ENCODE results near the gene MZT2B. TPM values are rescaled to one million over a fixed set of nuclear protein-coding genes. Genes with fewer than 3 reads are reported as not detected.
"Not testable (repeated sequence)": the region's sequence is repeated elsewhere in the genome, so short reads cannot be mapped to it uniquely, and the experiment has no call there.

Gene MZT2B, protein sequence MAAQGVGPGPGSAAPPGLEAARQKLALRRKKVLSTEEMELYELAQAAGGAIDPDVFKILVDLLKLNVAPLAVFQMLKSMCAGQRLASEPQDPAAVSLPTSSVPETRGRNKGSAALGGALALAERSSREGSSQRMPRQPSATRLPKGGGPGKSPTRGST
- total RNA-seq: 100 to 1,000 TPM; 101 to 152 (median 133) TPM
- 95.6 TPM for total RNA-seq (2013)

- peak; percentile 90 to 93 for DNase-seq
- H3K27me3 Mint-ChIP-seq (ENCODE audit: low read depth in 2 of 2); H3K9me3 ChIP-seq (ENCODE audit: control insufficient read depth, insufficient read depth, low read length); H3K27me3 ChIP-seq (ENCODE audit: control insufficient read depth, insufficient read depth, low read length); H3K36me3 ChIP-seq (ENCODE audit: control insufficient read depth, insufficient read depth, low read length); H3K36me3 Mint-ChIP-seq; H3K9me3 Mint-ChIP-seq: not testable (repeated sequence)
- Histone ChIP-seq H3K27ac (ENCODE audit: low read length) (peak within 1 kb of the TSS; percentile 82), H3K4me3 (ENCODE audit: low read length) (peak within 1 kb of the TSS; percentile 65), H3K4me1 (ENCODE audit: control insufficient read depth, insufficient read depth, low read length) (peaks cover 25% of the 10 kb centered on the region)
- peak within 1 kb of the TSS; percentile 87 to 91 for H3K27ac Mint-ChIP-seq
- peak; percentile 82 to 93 (median 83) for ATAC-seq
- H3K4me3 Mint-ChIP-seq: peak within 1 kb of the TSS; percentile 89
- peaks cover 16 to 28% of the 10 kb centered on the region in 2 donors for H3K4me1 Mint-ChIP-seq
- WGBS (ENCODE audit: insufficient coverage): under 1% methylated on average over 75 of the region's 86 CpGs
- peak; percentile 90 for TF ChIP-seq CTCF (IDR thresholded peaks at IDR 0.05)
- intact Hi-C loops (cut with micrococcal nuclease): loop anchor here (1.0 kb wide), 1 partner anchor 160 kb away; the partner anchor contains the start of gene IMP4
Observed at GRCh38 chr2:130181880-130182682, at the start of gene MZT2B. TSS of gene MZT2B (plus strand) at chr2:130182262. CDS start at chr2:130182283, 21 bp downstream.

DNA sequence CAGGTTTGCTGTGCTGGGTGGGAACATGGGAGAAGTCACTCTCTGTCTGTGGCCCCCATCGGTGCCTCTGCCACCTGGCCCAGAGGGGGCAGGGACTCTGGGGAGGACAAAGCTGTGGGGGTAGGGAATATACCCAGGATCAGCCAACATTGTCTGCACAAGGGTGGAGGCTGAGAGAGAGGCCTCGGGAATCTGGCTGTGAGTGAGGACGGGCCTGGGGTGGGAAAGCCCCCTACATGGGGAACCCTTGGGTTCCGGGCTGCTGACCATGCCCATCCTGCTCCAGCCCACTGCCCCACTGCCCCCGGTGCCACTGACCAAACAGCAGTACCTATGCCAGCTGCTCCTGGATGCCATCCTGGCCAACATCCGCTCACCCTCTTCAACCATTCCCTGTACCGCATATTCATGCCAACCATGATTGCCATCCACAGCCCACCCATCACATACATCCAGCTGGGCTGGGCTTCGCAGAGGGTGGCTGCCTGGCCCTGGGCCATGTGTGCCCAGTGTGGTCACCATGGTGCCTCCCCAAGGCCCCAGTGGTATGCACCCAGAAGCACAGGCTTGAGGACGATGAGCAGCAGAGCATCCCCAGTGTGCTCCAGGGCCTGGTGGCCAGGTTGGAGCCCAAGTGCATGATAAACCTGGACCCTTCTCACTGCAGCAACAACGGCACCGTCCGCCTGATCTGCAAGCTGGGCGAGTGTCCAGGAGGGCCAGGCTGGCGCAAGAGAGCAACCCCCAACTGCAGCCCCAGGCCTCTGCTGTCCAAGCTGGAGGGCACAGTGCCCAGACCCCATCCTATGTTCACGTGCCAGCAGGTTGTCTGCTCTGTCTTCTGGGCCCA lies 46.1 kb upstream of the MZT2B start:
- Mint-ChIP-seq H3K27me3 (ENCODE audit: low read depth in 2 of 2) (peaks cover 2 to 11% of the 10 kb centered on the region in 2 donors), H3K4me1 (no peaks in the 10 kb centered on the region), H3K27ac (no peak overlapping the region), H3K9me3 (no peaks in the 10 kb centered on the region), H3K4me3 (no peak overlapping the region), H3K36me3 (no peaks in the 10 kb centered on the region)
- H3K9me3 ChIP-seq (ENCODE audit: control insufficient read depth, insufficient read depth, low read length): no peaks in the 10 kb centered on the region
- H3K36me3 ChIP-seq (ENCODE audit: control insufficient read depth, insufficient read depth, low read length): no peaks in the 10 kb centered on the region
- no peaks in the 10 kb centered on the region for H3K4me1 ChIP-seq (ENCODE audit: control insufficient read depth, insufficient read depth, low read length)
- 92% methylated on average over 15 of the region's 15 CpGs for WGBS (ENCODE audit: insufficient coverage)
- TF ChIP-seq CTCF (IDR thresholded peaks at IDR 0.05): no peak
- ATAC-seq (no peak), DNase-seq (no peak)
- no peak overlapping the region for H3K27ac ChIP-seq (ENCODE audit: low read length)
- intact Hi-C loops (cut with micrococcal nuclease): no loop called here
- H3K27me3 ChIP-seq (ENCODE audit: control insufficient read depth, insufficient read depth, low read length): no peaks in the 10 kb centered on the region
- no peak overlapping the region for H3K4me3 ChIP-seq (ENCODE audit: low read length)

DNA sequence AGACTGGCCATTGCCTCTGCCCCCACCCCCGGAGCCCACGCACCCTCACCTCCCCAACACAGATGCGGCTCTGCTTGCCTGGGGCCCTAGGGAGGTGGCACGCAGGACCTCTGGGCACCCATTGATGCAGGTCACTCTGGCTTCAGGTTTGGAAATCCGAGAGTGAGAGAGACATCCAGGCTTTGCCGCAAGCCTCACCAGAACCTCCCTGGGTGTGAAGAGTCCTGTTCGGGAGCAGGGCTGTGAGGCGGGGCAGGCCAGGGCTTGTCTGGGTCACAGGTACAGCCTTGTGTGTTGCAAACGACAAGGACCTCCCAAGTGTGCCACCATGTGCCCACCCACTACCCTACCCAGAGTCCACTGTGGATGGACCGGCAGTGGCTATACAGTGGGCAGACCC lies 45.5 kb upstream of the MZT2B start:
- intact Hi-C loops (cut with micrococcal nuclease): not testable (repeated sequence)

DNA sequence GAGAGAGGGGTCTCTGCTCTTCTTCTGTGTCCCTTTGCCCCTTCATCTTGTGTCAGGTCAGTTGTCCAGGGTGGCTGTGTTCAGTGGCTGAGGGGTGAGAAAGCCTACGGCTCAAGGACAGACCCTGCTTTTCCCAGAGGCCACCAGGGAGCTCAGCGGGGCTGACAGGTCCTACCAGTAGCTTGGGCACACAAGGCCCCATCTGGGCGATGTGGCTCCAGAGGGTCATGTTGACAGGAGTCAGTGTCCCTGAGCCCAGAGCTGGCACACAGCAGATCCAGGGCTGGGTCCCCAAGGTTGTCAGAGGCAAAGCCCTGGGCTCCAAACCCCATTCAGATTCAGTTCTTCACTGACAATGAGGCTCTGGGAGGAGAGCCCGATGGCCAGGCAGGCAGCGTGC lies 44.9 kb upstream of the MZT2B start:
- H3K36me3 ChIP-seq (ENCODE audit: control insufficient read depth, insufficient read depth, low read length); H3K27me3 Mint-ChIP-seq (ENCODE audit: low read depth in 2 of 2); H3K9me3 Mint-ChIP-seq; H3K27ac ChIP-seq (ENCODE audit: low read length); H3K4me3 Mint-ChIP-seq; H3K9me3 ChIP-seq (ENCODE audit: control insufficient read depth, insufficient read depth, low read length); ATAC-seq; H3K4me1 Mint-ChIP-seq; intact Hi-C loops (cut with micrococcal nuclease); H3K36me3 Mint-ChIP-seq; H3K4me3 ChIP-seq (ENCODE audit: low read length); H3K4me1 ChIP-seq (ENCODE audit: control insufficient read depth, insufficient read depth, low read length); H3K27me3 ChIP-seq (ENCODE audit: control insufficient read depth, insufficient read depth, low read length); H3K27ac Mint-ChIP-seq; DNase-seq: not testable (repeated sequence)
- 81% methylated on average over 4 of the region's 5 CpGs for WGBS (ENCODE audit: insufficient coverage)

More for the DNA sequence above, 45.5 kb upstream of the MZT2B start:
- H3K36me3 ChIP-seq (ENCODE audit: control insufficient read depth, insufficient read depth, low read length); H3K4me3 Mint-ChIP-seq; DNase-seq; H3K4me1 ChIP-seq (ENCODE audit: control insufficient read depth, insufficient read depth, low read length); H3K27ac Mint-ChIP-seq; H3K36me3 Mint-ChIP-seq; H3K9me3 ChIP-seq (ENCODE audit: control insufficient read depth, insufficient read depth, low read length); H3K4me1 Mint-ChIP-seq; H3K4me3 ChIP-seq (ENCODE audit: low read length); H3K27me3 ChIP-seq (ENCODE audit: control insufficient read depth, insufficient read depth, low read length); H3K9me3 Mint-ChIP-seq; H3K27ac ChIP-seq (ENCODE audit: low read length); ATAC-seq: not testable (repeated sequence)
- H3K27me3 Mint-ChIP-seq (ENCODE audit: low read depth in 2 of 2): peaks cover 2 to 11% of the 10 kb centered on the region in 2 donors
- 90% methylated on average over 7 of the region's 10 CpGs for WGBS (ENCODE audit: insufficient coverage)

- H3K27ac ChIP-seq (ENCODE audit: low read length); H3K4me1 ChIP-seq (ENCODE audit: control insufficient read depth, insufficient read depth, low read length); ATAC-seq; H3K9me3 Mint-ChIP-seq; H3K9me3 ChIP-seq (ENCODE audit: control insufficient read depth, insufficient read depth, low read length); H3K27me3 Mint-ChIP-seq (ENCODE audit: low read depth in 2 of 2); H3K36me3 ChIP-seq (ENCODE audit: control insufficient read depth, insufficient read depth, low read length); H3K27me3 ChIP-seq (ENCODE audit: control insufficient read depth, insufficient read depth, low read length); intact Hi-C loops (cut with micrococcal nuclease); H3K36me3 Mint-ChIP-seq; H3K4me1 Mint-ChIP-seq; H3K4me3 Mint-ChIP-seq; H3K27ac Mint-ChIP-seq; DNase-seq; H3K4me3 ChIP-seq (ENCODE audit: low read length): not testable (repeated sequence)
- WGBS (ENCODE audit: insufficient coverage): 100% methylated on average over 9 of the region's 13 CpGs
Observed at GRCh38 chr2:130138326-130138725, 43.7 kb upstream of the MZT2B start.

DNA sequence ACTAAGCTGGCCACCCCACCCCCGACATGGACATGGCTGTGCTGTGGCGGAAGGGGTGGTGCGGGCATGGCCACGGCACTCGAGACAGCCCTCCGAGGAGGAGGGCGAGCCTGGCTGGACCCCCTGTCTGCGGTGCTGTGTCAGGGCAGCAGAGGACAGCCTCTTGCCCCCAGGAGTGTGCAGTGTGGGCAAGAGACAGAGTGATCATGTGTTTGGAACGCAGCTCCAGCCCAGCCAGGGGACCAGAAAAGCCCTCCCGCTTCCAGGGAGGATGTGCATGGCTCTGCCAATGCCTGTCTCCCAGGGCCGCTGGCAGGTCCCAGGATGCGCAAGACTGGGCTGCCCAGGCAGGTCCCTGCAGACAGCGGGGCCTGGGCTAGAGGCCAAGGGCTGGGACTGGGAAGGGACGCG lies 43.2 kb upstream of the MZT2B start:
- intact Hi-C loops (cut with micrococcal nuclease); H3K27ac ChIP-seq (ENCODE audit: low read length); H3K9me3 Mint-ChIP-seq; H3K27me3 ChIP-seq (ENCODE audit: control insufficient read depth, insufficient read depth, low read length); H3K4me1 Mint-ChIP-seq; H3K27ac Mint-ChIP-seq; DNase-seq; H3K9me3 ChIP-seq (ENCODE audit: control insufficient read depth, insufficient read depth, low read length); H3K27me3 Mint-ChIP-seq (ENCODE audit: low read depth in 2 of 2); H3K4me1 ChIP-seq (ENCODE audit: control insufficient read depth, insufficient read depth, low read length); H3K36me3 Mint-ChIP-seq; H3K4me3 ChIP-seq (ENCODE audit: low read length); H3K4me3 Mint-ChIP-seq; H3K36me3 ChIP-seq (ENCODE audit: control insufficient read depth, insufficient read depth, low read length); ATAC-seq: not testable (repeated sequence)
- WGBS (ENCODE audit: insufficient coverage): 92% methylated on average over 13 of the region's 15 CpGs

Data from natural killer cell (primary cell).